Right hindlimb (tissue), 1 donor: Measurements from ENCODE around the gene ADAMTS17.

Experiments
- DNase-seq: peaks from one replicate; pipeline ENCODE4 v3.0.0-alpha.2; 2018

Gene ADAMTS17

GRCh38 chr15:100276506-100276905 lies 65.3 kb downstream of the ADAMTS17 start:
- DNase-seq, result peak; percentile 60

- no peak for DNase-seq
Observed at GRCh38 chr15:100275641-100276040, 66.1 kb downstream of the ADAMTS17 start.

- no peak for DNase-seq
Observed at GRCh38 chr15:100269831-100270230, 71.9 kb downstream of the ADAMTS17 start.

GRCh38 chr15:100266166-100266565 lies 75.6 kb downstream of the ADAMTS17 start:
- peak; percentile 24 for DNase-seq

- DNase-seq, result peak; percentile 18
Observed at GRCh38 chr15:100265641-100266035, 76.1 kb downstream of the ADAMTS17 start.

- peak; percentile 67 for DNase-seq
Observed at GRCh38 chr15:100264994-100265640, 76.7 kb downstream of the ADAMTS17 start.

GRCh38 chr15:100263721-100264455 lies 77.9 kb downstream of the ADAMTS17 start:
- DNase-seq, result no peak

- DNase-seq, result no peak
Observed at GRCh38 chr15:100263031-100263430, 78.7 kb downstream of the ADAMTS17 start.

- DNase-seq, result peak; percentile 19
Observed at GRCh38 chr15:100261302-100262240, 80.2 kb downstream of the ADAMTS17 start.

GRCh38 chr15:100259266-100259665 lies 82.5 kb downstream of the ADAMTS17 start:
- peak; percentile 9 for DNase-seq

GRCh38 chr15:100256970-100257650 lies 84.7 kb downstream of the ADAMTS17 start:
- DNase-seq, result peak; percentile 26

GRCh38 chr15:100256101-100256969 lies 85.4 kb downstream of the ADAMTS17 start:
- peak; percentile 5 for DNase-seq

- DNase-seq, result peak; percentile 5
Observed at GRCh38 chr15:100255644-100256043, 86.1 kb downstream of the ADAMTS17 start.

GRCh38 chr15:100254691-100255090 lies 87.1 kb downstream of the ADAMTS17 start:
- DNase-seq, result peak; percentile 24

GRCh38 chr15:100254285-100254684 lies 87.5 kb downstream of the ADAMTS17 start:
- DNase-seq, result peak; percentile 34

- peak; percentile 14 for DNase-seq
Observed at GRCh38 chr15:100253640-100254039, 88.1 kb downstream of the ADAMTS17 start.

- DNase-seq, result no peak
Observed at GRCh38 chr15:100252779-100253417, 88.9 kb downstream of the ADAMTS17 start.

- DNase-seq, result peak; percentile 6
Observed at GRCh38 chr15:100252359-100252758, 89.4 kb downstream of the ADAMTS17 start.

GRCh38 chr15:100250176-100250800 lies 91.5 kb downstream of the ADAMTS17 start:
- peak; percentile 29 for DNase-seq

- DNase-seq, result peak; percentile 12
Observed at GRCh38 chr15:100249096-100249815, 92.5 kb downstream of the ADAMTS17 start.
